ENCODE results near the gene KLF11.
"Not testable (repeated sequence)": the region's sequence is repeated elsewhere in the genome, so short reads cannot be mapped to it uniquely, and the experiment has no call there.

Gene KLF11

DNA sequence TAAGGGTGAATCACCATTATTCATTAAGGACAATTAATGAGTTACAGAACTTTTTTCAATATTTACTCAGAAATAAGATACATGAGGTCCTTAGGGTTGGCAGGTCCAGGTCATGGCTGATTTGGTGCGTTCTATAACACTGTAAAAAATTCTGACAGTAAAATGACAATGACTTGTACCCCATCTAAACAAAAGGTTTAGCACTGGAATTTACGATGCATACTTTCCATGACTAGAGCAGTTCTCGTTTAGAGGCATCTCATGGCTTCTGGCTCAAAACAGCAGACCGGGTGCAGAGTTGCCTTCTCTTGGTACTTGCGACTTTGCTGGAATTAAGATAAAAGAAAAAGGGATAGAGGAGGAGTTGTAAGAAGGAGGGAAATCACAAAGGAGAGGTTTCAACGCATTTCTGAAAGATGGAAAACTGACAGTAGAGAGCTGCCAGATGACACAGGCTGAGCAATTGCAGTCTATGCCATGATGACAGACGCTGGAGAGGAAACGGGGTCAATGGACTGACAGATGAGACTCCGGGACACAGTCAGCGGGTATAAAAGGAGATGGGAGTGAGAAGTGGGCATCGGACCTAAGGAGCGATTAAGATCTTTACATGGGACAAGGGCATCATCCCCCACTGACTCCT, 41.0 kb downstream of the KLF11 start:
- DNase-seq (ENCODE audit: low read depth in 1 of 2, low spot score in 1 of 2), result no peak
- in situ Hi-C loops (cut with HindIII; ENCODE audit: low pct_unique_long_range_greater_than_20kb, low sequenced_read_pairs), result no loop called here
- no peak for TF ChIP-seq JUND (IDR thresholded peaks at IDR 0.05; ENCODE audit: low read depth)

DNA sequence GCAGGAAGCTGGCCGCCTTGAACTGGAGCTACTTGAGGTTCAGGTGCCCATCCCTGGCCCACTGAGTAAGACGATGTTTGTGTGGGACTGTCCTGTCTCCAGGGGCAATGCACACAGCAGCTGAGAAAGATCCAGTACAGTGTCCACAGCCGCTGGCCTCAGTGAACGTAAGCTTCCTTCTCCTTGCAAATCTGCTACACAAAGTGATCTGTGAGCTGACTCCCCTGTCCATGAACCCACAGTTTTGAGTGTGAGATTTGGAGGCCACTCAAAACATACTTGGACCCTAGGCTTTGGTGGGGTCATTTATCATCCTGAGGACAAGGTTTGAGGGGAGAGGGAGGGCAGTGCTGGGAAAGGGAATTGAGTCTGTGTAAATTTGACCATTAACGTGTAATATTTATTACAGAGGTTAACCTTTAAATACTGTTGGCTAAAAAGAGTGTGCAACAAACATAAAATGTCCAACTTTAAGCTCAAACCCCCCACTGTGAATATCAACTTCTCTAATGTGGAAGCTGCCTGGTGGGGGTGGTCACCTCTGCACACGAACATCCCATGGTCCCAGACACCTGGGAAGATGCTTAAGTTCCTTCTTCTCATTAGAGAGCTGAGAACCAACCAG, 41.8 kb downstream of the KLF11 start:
- in situ Hi-C loops (cut with HindIII; ENCODE audit: low pct_unique_long_range_greater_than_20kb, low sequenced_read_pairs), result no loop called here
- no peak for TF ChIP-seq JUND (IDR thresholded peaks at IDR 0.05; ENCODE audit: low read depth)
- DNase-seq (ENCODE audit: low read depth in 1 of 2, low spot score in 1 of 2), result no peak

DNA sequence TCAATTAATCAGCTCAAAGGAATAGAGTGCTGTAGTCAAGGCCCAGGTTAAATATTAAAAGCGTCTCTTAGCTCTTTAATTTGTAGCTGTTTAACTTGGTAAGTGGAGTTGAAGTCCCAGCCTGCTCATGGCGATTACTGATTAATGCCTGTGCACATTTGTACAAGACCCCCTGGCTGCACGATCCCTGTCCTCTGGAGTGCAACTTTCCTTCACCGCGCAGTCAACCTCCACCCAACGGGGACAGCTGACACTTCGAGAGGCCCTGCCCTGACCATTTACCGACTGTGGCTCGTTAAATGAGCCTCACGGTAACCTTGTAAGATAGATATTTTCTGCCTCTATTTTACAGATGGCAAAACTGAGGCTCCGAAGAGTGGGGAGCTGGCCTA, 42.3 kb downstream of the KLF11 start:
- DNase-seq (ENCODE audit: low read depth in 1 of 2, low spot score in 1 of 2), result no peak
- no peak for TF ChIP-seq JUND (IDR thresholded peaks at IDR 0.05; ENCODE audit: low read depth)
- in situ Hi-C loops (cut with HindIII; ENCODE audit: low pct_unique_long_range_greater_than_20kb, low sequenced_read_pairs), result no loop called here

DNA sequence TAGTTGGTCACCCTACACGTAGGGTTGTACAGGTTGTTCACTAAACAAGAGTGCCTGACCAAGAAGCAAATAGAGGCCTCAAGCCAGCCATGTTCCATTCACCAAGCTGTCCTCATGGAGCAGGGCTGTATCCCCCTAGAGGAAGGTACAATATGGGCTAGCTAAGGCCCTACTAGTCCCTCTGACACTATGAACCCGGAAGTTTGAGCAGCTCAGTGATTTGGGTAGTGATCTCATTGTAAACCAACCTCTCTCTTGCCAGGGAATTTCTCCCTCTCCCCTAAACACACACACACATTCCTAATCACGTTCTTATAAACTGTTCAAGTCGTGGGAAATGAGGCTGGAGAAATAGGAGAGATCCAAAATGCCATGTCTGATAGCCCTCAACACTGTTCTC, 43.6 kb downstream of the KLF11 start:
- in situ Hi-C loops (cut with HindIII; ENCODE audit: low pct_unique_long_range_greater_than_20kb, low sequenced_read_pairs), result no loop called here
- DNase-seq (ENCODE audit: low read depth in 1 of 2, low spot score in 1 of 2), result peak in 1 of 2 experiments; percentile 48
- no peak for TF ChIP-seq JUND (IDR thresholded peaks at IDR 0.05; ENCODE audit: low read depth)

DNA sequence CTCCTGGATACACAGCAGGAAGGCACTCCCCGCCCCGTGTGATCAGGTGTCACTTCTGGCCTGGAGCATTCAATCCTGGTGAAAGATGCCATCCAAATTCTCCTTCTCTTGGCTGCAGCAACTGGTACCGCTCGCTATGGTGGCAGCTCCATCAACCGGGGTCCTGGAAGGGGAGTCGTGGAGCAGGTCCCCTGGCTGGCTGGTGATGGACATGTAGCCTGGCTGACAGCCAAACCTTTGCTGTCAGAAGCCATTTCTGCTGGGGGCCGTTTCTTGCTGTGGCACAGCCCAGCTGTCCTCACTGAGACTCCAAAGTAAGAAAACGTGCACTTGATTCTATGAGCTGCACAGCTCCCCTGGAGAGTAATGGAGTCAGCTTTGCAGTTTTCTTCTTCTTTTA, 44.0 kb downstream of the KLF11 start:
- in situ Hi-C loops (cut with HindIII; ENCODE audit: low pct_unique_long_range_greater_than_20kb, low sequenced_read_pairs), result no loop called here
- TF ChIP-seq JUND (IDR thresholded peaks at IDR 0.05; ENCODE audit: low read depth), result no peak
- DNase-seq (ENCODE audit: low read depth in 1 of 2, low spot score in 1 of 2), result no peak

DNA sequence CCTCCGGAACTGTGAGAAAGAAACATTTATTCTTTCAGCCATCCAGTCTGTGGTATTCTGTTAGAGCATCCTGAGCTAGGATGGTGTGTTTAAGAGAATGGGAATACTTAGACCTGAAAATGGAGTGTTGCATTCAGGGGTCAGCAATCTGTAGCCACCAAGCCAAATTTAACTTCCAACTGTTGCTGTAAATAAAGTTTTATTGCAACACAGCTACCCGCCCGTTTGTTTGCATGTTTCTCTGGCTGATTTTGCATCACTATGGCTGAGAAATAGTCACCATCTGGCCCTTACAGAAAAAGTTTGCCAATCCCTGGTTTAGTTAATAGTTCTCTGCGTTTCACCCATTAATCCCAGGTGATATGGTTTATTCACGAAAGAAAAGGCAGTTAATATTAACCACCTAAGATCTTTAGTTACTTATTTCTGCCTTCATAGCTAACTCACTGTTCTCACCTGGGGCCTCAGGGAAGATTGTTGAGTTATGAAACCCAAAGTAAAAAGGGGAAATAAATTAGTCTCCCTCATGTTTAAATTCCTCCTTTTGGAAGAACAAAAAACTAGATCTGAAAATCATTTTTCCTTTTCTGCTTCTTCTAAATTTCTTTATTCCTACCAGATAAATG, 46.3 kb downstream of the KLF11 start:
- in situ Hi-C loops (cut with HindIII; ENCODE audit: low pct_unique_long_range_greater_than_20kb, low sequenced_read_pairs), result no loop called here
- DNase-seq (ENCODE audit: low read depth in 1 of 2, low spot score in 1 of 2), result no peak
- no peak for TF ChIP-seq JUND (IDR thresholded peaks at IDR 0.05; ENCODE audit: low read depth)

DNA sequence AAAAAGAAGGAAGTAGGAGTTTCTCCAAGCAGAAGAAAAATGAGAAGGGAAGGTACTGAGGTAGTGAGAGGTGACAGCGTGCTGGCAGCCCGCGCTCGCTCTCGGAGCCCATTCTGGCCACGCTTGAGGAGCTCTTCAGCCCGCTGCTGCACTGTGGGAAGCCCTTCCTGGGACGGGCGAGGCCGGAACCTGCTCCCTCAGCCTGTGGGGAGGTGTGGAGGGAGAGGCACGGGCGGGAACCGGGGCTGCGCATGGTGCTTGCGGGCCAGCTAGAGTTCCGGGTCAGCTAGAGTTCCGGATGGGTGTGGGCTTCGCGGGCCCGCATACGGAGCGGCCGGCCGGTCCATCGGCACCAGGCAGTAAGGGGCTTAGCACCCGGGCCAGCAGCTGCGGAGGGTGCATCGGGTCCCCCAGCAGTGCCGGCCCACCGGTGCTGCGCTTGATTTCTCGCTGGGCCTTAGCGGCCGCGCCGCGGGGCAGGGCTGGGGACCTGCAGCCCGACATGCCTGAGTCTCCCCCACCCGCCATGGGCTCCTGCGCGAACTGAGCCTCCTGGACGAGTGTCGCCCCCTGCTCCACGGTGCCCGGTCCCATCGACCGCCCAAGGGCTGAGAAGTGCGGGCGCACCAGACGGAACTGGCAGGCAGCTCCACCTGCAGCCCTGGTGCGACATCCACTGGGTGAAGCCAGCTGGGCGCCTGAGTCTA, 48.0 kb downstream of the KLF11 start:
- in situ Hi-C loops (cut with HindIII; ENCODE audit: low pct_unique_long_range_greater_than_20kb, low sequenced_read_pairs), result no loop called here
- no peak for TF ChIP-seq JUND (IDR thresholded peaks at IDR 0.05; ENCODE audit: low read depth)
- DNase-seq (ENCODE audit: low read depth in 1 of 2, low spot score in 1 of 2), result no peak

DNA sequence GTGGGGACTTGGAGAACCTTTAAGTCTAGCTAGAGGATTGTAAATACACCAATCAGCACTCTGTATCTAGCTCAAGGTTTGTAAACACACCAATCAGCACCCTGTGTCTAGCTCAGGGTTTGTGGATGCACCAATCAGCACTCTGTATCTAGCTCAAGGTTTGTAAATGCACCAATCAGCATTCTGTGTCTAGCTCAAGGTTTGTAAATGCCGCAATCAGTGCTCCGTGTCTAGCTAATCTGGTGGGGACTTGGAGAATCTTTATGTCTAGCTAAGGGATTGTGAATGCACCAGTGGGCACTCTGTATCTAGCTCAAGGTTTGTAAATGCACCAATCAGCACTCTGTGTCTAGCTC, 48.5 kb downstream of the KLF11 start:
- in situ Hi-C loops (cut with HindIII; ENCODE audit: low pct_unique_long_range_greater_than_20kb, low sequenced_read_pairs); DNase-seq (ENCODE audit: low read depth in 1 of 2, low spot score in 1 of 2): not testable (repeated sequence)

DNA sequence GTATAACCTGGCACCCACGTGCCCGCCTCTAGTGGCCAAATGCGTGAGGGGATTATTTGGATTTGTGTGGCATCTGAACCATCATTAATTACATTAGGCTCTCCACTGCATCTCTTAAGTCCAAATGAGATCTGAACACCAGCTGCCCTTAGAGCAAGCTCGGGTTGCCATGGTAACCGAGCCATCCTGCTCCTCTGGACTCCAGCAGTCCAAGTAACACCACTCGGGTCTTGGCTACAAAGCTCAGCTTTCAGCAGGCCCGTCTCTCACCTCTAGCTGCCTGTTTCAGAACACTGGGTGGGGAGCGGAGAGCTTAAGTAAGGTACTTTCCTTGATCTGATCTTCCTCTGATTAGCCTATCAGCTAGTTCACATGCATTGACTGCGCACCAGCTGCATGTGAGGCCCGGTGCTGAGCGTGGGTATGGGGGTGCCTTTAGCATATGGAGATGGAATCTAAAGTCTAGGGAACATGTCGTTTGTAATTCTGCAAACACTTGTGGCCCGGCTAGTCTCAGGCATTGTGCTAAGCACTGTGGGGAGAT, 51.0 kb downstream of the KLF11 start:
- in situ Hi-C loops (cut with HindIII; ENCODE audit: low pct_unique_long_range_greater_than_20kb, low sequenced_read_pairs), result no loop called here
- no peak for TF ChIP-seq JUND (IDR thresholded peaks at IDR 0.05; ENCODE audit: low read depth)
- no peak for DNase-seq (ENCODE audit: low read depth in 1 of 2, low spot score in 1 of 2)

DNA sequence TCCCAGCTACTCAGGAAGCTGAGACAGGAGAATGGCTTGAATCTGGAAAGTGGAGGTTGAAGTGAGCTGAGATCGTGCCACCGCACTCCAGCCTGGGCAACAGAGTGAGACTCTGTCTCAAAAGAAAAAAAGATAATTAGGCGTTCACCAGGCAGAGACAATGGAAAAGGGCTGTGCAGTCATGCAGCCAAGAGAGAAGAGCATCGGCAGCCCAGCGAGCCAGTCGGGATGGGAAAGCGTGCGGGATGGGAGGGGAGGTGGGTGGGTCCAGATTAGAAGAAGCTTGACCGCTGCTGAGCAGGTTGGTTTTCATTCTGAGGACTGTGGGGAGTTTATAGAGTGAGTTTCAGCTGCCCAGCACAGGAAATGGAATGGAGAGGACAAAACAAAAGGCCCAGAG, 51.8 kb downstream of the KLF11 start:
- no peak for DNase-seq (ENCODE audit: low read depth in 1 of 2, low spot score in 1 of 2)
- in situ Hi-C loops (cut with HindIII; ENCODE audit: low pct_unique_long_range_greater_than_20kb, low sequenced_read_pairs), result no loop called here
- no peak for TF ChIP-seq JUND (IDR thresholded peaks at IDR 0.05; ENCODE audit: low read depth)

DNA sequence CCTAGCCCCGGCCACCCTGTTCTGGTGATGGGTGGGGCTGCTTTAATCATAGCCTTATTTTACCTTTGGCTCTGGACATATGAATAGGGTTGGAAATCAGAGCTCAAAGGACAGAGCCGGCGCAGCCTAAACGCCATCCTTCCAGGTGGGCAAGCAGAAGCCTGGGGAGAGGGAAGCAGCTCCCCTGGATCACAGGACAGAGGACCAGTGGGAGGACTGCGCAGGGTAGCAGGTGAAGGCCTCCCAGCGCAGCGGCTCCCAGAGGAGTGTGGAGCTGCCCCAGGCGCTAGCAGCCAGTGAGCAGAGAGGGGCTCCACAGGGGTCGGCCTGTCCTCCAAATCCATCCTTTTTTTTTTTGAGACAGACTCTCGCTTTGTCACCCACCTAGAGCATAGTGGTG, 53.3 kb downstream of the KLF11 start:
- in situ Hi-C loops (cut with HindIII; ENCODE audit: low pct_unique_long_range_greater_than_20kb, low sequenced_read_pairs), result no loop called here
- DNase-seq (ENCODE audit: low read depth in 1 of 2, low spot score in 1 of 2), result no peak
- TF ChIP-seq JUND (IDR thresholded peaks at IDR 0.05; ENCODE audit: low read depth), result no peak

DNA sequence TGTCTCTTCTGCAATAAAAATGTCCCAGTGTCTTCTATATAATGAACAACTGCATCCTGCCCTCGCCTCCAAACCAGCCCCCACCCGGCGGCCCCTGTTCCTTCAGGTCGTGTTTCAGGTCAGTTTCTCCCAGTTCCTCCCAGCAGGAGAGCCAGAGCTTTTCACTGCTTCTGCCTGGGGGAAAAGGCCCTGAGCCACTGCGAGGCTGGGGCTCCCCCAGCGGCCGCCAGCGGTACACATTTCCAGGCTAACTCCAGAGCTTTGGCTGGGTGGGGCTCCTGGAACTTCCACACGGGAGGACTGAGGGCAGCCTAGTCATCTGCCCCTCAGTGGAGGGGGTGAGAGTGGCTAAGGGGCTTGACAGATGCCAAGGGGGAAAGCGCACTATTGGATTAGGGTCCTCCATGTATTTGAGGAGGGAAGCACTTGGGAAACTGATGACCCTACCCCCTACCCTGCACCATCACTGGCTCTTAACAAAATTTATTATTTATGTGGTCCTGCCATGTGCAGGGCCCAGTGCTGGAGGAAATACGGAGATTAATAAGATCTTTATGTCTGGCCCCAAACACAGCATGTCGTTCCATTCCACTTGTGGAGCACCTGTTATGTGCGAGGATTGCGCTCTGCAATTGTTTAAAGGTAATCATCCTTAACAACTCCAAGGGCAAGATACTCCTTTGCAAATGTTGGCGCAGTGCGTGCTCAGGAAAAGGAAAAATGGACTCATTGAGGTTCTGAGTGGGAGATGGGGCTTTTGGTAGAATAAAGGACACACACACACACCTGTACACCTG, 54.2 kb downstream of the KLF11 start:
- peak; percentile 62 to 75 for DNase-seq (ENCODE audit: low read depth in 1 of 2, low spot score in 1 of 2)
- in situ Hi-C loops (cut with HindIII; ENCODE audit: low pct_unique_long_range_greater_than_20kb, low sequenced_read_pairs), result no loop called here
- TF ChIP-seq JUND (IDR thresholded peaks at IDR 0.05; ENCODE audit: low read depth), result no peak

Measured in T47D (cell line).